Nephron (organoid): Measurements from ENCODE around the gene MYO1A.

Source experiments
- H3K27ac Mint-ChIP-seq, 3 experiments: 2 replicates each; pipeline ENCODE4 v1.8.0; 2020; ENCODE audit warnings: mixed read lengths in 3 of 3, mild to moderate bottlenecking in 2 of 3, moderate library complexity in 1 of 3
- H3K27me3 Mint-ChIP-seq: 2 replicates; pipeline ENCODE4 v1.8.0; 2021; ENCODE audit warnings: low read depth, mild to moderate bottlenecking, moderate library complexity, mixed read lengths
- H3K36me3 Mint-ChIP-seq: 2 replicates; pipeline ENCODE4 v1.8.0; 2020; ENCODE audit warnings: low read depth, mixed read lengths
- H3K4me1 Mint-ChIP-seq: 2 replicates; pipeline ENCODE4 v1.8.0; 2020; ENCODE audit warnings: mixed read lengths
- H3K4me3 Mint-ChIP-seq, 3 experiments: 2 replicates each; pipeline ENCODE4 v1.8.0; 2020; ENCODE audit warnings: mild to moderate bottlenecking in 3 of 3, mixed read lengths in 3 of 3, moderate library complexity in 2 of 3
- H3K9me3 Mint-ChIP-seq: 2 replicates; pipeline ENCODE4 v1.8.0; 2020; ENCODE audit warnings: mixed read lengths
- TF ChIP-seq, protein P1 (sequence below), 3 experiments: fragments of 200-600 bp; sonication (generic); IDR thresholded peaks; one replicate each; pipeline ENCODE4 v1.5.0; 2021; ENCODE audit warnings: antibody characterized with exemption in 3 of 3; ENCODE audit not compliant: unreplicated experiment in 3 of 3

MYO1A gene

DNA sequence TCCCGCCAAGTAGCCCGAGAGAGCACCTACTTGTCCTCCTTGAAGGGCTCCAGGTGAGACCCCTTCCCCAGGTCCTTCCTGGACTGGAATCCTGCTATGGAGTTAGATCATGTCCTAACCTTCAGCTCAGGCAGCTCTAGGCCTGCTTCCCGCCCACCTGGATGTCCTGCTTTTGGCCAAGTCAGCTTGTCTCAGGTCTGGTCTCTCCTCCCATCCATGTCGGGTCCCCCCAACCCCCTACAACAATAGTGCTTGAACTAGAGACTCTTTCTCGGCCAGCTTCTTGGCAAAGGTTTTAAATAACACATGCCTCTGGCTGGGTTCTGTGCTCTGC, 42.6 kb upstream of the MYO1A start:
- Mint-ChIP-seq H3K27me3 (no peaks in the 10 kb centered on the region), H3K4me3 (peak overlapping the region; percentile 78 to 85 (median 80)), H3K4me1 (peaks cover 70% of the 10 kb centered on the region), H3K27ac (peak overlapping the region; percentile 75 to 92 (median 83)), H3K36me3 (peaks cover 62% of the 10 kb centered on the region), H3K9me3 (no peaks in the 10 kb centered on the region)
- TF ChIP-seq, protein P1, sequence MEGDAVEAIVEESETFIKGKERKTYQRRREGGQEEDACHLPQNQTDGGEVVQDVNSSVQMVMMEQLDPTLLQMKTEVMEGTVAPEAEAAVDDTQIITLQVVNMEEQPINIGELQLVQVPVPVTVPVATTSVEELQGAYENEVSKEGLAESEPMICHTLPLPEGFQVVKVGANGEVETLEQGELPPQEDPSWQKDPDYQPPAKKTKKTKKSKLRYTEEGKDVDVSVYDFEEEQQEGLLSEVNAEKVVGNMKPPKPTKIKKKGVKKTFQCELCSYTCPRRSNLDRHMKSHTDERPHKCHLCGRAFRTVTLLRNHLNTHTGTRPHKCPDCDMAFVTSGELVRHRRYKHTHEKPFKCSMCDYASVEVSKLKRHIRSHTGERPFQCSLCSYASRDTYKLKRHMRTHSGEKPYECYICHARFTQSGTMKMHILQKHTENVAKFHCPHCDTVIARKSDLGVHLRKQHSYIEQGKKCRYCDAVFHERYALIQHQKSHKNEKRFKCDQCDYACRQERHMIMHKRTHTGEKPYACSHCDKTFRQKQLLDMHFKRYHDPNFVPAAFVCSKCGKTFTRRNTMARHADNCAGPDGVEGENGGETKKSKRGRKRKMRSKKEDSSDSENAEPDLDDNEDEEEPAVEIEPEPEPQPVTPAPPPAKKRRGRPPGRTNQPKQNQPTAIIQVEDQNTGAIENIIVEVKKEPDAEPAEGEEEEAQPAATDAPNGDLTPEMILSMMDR (IDR thresholded peaks at IDR 0.05; ENCODE audit: unreplicated experiment in 3 of 3): no peak

DNA sequence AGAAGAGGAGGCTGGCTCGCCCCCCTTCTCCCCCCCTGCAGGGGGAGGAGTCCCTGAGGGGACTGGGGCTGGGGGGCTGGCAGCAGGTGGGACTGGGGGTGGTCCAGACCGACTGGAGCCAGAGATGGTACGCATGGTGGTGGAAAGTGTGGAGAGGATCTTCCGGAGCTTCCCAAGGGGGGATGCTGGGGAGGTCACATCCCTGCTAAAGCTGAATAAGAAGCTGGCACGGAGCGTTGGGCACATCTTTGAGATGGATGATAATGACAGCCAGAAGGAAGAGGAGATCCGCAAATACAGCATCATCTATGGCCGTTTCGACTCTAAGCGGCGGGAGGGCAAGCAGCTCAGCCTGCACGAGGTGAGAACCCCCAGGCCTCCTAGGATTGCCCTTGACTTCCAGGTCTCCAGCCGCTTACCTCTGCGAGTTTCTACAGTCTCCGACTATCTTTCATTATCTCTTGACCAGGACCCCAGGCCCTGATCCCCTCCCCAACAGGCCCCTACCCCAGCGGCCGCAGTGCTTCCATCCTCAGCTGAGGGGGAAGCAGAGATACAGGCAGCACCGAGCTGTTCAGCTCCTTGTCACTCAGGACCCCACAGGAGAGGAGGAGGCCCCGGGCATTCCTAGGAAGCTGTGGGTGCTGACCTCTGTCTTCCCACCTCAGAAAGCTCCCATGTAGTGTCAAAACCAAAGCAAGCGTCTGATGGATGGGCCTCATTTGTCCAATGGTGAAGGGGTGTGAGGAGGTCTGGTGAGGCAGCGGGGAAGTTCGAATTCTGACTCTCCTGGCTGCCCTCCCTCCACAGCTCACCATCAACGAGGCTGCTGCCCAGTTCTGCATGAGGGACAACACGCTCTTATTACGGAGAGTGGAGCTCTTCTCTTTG, 42.0 kb upstream of the MYO1A start:
- Mint-ChIP-seq H3K4me1 (peaks cover 64% of the 10 kb centered on the region), H3K27me3 (no peaks in the 10 kb centered on the region), H3K4me3 (peak overlapping the region; percentile 78 to 85 (median 80)), H3K27ac (peak overlapping the region; percentile 75 to 92 (median 83)), H3K36me3 (peaks cover 56% of the 10 kb centered on the region), H3K9me3 (no peaks in the 10 kb centered on the region)
- TF ChIP-seq, protein P1 (IDR thresholded peaks at IDR 0.05; ENCODE audit: unreplicated experiment in 3 of 3): no peak

DNA sequence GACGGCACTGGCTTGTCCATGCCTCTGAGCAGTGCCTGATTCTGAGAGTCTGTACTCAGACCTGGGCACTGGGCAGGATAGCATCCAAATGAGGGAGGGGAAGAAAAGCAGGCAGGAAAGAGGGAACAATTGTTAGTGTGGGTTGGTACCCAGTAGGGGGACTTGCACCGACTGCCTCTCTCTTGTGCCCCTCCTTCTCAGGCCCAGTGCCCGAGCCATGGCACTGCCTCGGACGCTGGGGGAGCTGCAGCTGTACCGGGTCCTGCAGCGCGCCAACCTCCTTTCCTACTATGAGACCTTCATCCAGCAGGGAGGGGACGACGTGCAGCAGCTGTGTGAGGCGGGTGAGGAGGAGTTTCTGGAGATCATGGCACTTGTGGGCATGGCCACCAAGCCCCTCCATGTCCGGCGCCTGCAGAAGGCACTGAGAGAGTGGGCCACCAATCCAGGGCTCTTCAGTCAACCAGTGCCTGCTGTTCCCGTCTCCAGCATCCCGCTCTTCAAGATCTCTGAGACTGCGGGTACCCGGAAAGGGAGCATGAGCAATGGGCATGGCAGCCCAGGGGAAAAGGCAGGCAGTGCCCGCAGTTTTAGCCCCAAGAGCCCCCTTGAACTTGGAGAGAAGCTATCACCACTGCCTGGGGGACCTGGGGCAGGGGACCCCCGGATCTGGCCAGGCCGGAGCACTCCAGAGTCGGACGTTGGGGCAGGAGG, 41.2 kb upstream of the MYO1A start:
- Mint-ChIP-seq H3K27ac (peak overlapping the region; percentile 72 to 97 (median 92)), H3K9me3 (no peaks in the 10 kb centered on the region), H3K27me3 (no peaks in the 10 kb centered on the region), H3K4me1 (peaks cover 65% of the 10 kb centered on the region), H3K36me3 (peaks cover 48% of the 10 kb centered on the region), H3K4me3 (peak overlapping the region; percentile 92 to 98 (median 98))
- TF ChIP-seq, protein P1 (IDR thresholded peaks at IDR 0.05; ENCODE audit: unreplicated experiment in 3 of 3): no peak

DNA sequence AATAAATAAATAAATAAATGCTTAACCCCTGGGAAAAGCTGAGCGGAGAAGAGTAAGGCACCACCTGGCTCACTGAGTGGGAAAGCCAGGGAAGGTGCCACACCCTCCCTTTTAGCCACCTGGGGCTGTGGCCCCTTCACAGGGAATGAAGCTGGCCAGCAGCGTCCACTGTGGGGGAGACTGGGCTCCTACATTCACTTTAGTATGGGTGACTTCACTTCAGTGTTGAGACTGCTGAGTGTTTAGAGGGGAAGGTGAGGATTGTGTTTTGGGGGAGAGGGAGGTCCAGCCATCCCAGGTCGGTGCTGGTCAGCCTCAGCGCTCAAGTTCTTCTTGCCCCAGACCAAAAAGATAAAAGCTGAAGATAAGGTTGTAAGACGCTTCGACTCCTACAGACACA, 40.6 kb upstream of the MYO1A start:
- Mint-ChIP-seq H3K27me3 (no peaks in the 10 kb centered on the region), H3K36me3 (peaks cover 42% of the 10 kb centered on the region), H3K4me1 (peaks cover 65% of the 10 kb centered on the region), H3K9me3 (no peaks in the 10 kb centered on the region), H3K4me3 (peak overlapping the region; percentile 92 to 98 (median 98)), H3K27ac (peak overlapping the region; percentile 72 to 97 (median 92))
- TF ChIP-seq, protein P1 (IDR thresholded peaks at IDR 0.05; ENCODE audit: unreplicated experiment in 3 of 3): no peak

DNA sequence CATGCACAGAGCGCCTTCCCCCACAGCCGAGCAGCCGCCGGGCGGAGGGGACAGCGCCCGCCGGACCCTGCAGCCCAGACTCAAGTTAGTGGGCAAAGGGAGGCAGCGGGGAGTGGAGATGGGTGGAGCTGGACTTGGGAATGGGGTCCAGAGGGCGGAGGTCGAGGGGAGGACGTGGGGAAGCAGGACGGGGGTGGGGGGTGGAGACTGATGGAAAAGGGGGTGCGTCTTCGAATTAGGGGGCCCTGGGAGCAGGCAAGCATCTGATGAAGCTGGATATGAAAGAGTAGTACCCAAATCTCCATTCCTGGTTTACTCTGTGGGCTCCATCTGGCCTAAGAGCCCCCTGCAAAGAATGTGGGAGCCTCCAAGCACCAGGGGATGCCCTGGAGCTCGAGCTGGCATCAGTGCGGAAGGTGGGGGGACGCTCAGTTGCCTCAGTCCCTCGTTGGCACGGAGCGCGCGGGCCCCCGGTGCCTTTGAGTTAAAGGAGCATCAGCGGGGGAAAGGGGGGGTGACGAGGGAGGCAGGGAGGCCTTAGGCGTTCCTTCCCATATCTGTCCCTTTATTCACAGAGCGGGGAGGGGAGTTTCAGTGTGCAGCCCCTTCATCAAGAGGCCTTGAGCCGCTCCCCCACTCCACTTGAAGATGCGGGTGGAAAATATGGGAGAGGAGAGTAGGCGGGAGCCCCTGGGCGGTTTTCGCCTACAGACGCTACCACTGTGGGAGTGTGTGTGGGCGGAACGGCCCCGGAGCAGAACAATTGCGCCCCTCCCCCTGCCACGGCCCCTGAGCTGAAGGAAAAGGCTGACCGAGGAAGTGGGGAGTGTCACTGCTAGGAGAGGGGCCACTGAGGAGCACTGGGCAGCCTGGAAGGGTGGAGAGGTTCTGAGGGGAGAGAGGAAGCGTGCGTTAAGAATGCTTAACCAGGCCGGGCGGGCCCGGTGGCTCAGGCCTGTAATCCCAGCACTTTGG, 39.6 kb upstream of the MYO1A start:
- peak overlapping the region; percentile 85 to 100 (median 92) for H3K27ac Mint-ChIP-seq
- no peaks in the 10 kb centered on the region for H3K9me3 Mint-ChIP-seq
- TF ChIP-seq, protein P1 (IDR thresholded peaks at IDR 0.05; ENCODE audit: unreplicated experiment in 3 of 3): no peak
- H3K4me1 Mint-ChIP-seq: peaks cover 66% of the 10 kb centered on the region
- no peaks in the 10 kb centered on the region for H3K27me3 Mint-ChIP-seq
- peaks cover 36% of the 10 kb centered on the region for H3K36me3 Mint-ChIP-seq
- H3K4me3 Mint-ChIP-seq: peak overlapping the region; percentile 92 to 98 (median 98)
